NCI-H1694 (cell line): Measurements from ENCODE around the gene CCDC93.
A peak's percentile ranks its signal among the peaks of the same experiment; 100 is the strongest.

Experiments used
- DNase-seq: peaks from one replicate; lab custom pipeline; 2025; lab: John Stamatoyannopoulos, UW

Gene CCDC93

DNA sequence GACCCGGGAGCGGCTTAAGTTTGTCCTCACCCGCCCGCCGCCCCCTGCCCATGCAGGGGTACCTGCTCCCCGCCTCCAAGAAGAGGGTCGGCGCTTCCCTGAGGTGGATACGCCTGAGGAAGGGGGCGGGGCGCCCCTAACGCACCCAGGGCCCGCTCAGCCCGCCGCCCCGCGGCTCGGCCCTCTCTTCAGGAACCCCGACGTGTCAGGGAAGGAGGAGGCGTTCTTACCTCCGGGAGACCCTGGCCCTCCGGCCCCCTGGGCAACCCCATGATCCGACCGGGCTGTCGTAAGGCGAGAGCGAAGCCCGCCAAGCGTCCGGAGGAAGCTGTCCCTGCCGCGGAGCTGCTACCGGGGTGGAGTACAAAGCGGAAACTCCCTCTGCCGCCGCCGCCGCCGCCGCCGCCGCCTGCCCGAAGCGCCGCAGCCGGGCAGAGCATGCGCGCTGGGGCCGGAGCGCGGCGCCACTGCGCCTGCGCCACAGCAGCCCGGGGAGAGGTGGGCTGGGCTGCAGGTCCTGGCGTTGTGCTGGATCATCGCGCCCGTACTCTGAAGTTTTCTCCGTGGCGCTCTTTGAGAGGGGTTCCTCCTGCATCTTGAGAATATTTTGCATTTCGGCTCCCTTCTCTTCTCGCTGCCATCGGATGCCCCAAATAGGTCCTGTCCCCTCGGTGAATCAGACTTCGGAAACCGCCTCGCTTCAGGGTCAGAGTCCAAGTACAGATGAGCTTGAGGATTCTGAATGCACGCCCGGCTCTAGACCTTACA, at the start of gene CCDC93:
Gene CCDC93 (minus strand): TSS at position 347 of the 768 bp plus-strand sequence. CDS start 75 bp downstream, at position 272.
- peak; percentile 46 for DNase-seq

GRCh38 chr2:118062669-118063068, 48.8 kb upstream of the CCDC93 start:
- no peak for DNase-seq

GRCh38 chr2:118062048-118062447, 48.2 kb upstream of the CCDC93 start:
- DNase-seq: no peak

GRCh38 chr2:118061135-118061955, 47.5 kb upstream of the CCDC93 start:
- no peak for DNase-seq

- no peak for DNase-seq
Measured at GRCh38 chr2:118059919-118060478, 46.1 kb upstream of the CCDC93 start.

DNA sequence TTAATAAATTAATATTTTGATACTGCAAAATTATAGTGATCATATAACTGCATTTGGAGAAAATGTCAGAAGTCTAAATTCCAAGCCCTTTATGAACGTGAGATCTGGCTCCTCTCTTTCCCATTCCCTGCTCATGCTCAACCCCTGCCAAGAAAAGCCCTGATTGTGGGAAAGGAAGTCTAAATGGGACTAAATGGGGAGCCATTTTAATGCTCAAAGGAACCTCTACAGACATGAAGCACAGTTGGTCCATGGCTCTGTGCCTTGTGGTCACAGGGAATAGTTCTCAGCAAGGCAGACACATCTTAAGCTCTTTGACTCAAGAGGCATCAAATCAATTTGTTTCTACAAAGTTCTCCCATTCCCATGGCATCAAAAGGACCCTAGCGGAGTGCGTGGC, 45.1 kb upstream of the CCDC93 start:
- DNase-seq: no peak

DNA sequence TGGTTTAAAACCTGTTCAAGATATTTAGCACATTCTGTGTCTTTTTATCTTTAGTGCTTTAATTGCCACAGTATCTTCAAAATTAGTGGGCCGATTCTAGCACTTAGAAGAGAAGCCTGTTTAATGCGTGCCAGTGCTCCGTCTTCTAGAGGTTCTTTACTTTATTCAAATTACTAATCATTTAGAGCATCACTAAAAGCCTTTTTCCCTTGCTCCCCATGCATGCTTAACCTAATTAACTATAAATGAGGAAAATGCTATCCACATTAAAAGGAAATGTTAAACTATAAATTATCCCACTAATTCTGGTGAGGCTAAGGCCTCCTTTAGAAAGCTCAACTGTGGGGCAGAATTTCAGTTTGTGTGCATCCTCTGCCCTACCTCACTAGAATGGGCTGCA, 42.9 kb upstream of the CCDC93 start:
- DNase-seq: no peak

DNA sequence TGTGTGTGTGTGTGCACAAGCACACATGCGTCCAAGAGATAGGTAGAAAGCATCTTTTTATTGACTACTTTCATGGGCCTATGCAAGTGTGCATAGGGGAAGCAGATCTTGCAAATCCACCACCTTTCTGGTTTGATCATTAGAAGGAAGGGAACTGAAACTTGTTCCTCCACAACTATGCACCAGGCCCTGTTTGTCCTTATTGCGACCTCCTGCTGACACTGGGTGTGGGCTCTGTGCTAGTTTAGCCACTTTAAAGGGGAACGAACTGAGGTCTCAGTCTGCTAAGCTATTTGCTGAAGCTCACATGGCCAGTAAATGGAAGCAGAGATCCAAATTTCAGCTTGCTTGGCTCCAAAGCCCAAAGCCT, 42.3 kb upstream of the CCDC93 start:
- no peak for DNase-seq

DNA sequence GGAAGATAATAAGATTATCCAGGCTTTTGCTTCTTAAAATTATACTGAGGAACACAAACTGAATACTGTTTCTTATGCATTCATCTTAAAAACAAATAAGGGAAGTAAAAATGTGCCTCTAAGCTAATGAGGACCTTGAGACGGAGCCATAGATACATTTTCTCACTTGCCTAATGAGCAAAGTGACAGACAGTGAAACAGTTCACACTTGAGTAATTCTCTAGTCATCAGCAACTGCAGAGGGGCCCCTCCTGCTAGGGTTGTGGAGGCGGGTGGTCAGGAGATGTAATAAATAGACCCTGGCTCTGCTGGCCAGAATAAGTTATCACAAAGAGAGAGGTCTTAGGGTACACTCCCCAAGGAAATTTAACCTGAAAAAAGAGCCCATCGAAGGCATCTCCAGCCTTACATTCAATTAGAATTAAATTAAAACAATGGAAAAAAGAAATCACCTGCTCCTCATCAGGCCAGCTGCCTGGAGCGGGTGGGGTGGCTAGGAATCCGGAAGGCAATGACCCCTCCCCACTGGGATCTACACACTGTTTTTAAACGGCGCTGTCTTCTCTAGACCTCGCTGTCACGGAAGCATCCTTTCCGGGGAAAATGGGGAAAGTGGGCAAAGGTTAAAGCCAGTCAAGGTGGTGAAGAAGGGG, 41.8 kb upstream of the CCDC93 start:
- DNase-seq: no peak

- DNase-seq: no peak
Measured at GRCh38 chr2:118054213-118055008, 40.5 kb upstream of the CCDC93 start.

DNA sequence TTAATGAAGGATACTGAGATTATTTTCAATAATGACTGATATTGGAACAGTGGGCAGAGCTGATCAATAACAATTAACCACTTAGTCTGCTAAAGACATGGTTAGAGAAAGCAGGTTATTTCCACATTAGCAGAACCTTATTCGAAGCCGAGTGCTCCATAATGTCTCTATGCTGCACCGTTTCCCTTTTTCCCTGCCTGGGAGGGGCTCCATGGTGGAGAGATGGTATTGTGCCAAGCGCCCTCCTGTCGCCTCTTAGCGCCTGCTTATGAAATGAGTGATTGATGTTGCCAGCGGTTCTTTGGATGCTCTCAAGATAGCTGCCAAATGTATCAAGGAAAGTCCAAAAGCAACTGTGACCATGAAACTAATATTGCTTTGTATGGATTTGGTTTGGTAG, 39.8 kb upstream of the CCDC93 start:
- no peak for DNase-seq

- no peak for DNase-seq
Measured at GRCh38 chr2:118052474-118052873, 38.6 kb upstream of the CCDC93 start.

- no peak for DNase-seq
Measured at GRCh38 chr2:118051826-118052358, 38.0 kb upstream of the CCDC93 start.

GRCh38 chr2:118050974-118051373, 37.1 kb upstream of the CCDC93 start:
- no peak for DNase-seq

DNA sequence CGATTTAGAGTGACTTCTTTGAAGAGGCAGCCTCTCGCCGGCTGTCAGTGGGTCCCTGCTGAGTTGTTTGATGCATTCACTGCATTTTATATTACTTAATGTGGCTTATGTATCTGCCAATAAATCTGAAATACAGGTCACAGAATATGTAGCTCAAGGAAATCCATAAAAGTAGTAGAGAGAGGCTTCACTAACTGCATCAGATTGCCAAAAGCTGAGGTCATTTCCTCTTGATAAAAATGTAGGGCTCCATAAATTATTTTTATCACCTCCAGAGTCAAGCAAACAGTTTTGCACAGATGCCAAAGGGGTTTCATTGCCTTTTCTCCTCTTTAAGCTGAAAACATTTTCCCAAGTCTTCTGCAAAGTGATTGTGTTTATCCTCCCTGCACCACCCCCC, 36.5 kb upstream of the CCDC93 start:
- no peak for DNase-seq

DNA sequence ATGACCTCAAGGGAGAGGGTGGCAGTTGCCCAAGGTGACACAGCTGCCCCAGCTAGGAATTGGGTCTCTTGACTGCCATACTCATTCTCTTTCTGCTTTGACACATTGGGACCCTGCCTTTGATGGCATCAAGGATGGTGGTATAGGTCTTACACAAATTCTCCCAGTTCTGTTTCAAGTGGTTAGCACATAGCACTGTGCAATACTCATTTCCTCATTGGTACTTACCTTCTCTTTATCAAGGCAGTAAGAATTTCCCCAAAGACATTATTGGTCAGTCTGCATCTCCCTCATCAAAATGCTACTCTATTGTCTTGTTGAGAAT, 35.9 kb upstream of the CCDC93 start:
- DNase-seq: no peak

DNA sequence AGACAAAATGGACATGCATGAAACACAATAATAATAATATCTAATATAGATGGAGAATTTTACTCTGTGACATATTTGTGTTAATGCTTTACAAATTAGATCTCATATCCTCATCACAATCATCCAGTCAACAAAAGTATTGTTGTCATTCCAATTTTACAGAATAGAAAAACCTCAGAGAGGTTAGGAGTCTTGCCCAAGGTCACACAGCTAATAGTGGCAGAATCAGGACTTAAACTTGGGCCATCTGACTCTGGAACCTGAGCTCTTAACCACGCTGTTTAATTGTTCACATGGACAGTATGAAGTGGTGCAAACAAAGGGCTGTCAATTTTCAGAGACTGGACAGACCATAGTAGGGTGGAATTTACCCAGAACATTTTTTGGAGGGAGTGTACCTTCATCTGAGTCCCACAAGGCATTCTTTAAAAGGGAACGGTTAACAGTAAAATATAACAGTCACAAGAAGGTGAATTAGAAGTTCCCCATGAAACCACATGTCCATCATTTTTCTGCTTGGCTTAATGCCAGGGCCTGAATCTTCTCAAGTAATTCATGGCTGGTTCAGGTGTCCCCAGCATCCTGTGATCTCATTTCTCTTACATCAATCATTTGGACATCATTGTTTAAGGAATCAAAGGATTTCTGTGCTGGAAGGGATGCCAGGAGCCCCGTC, 35.4 kb upstream of the CCDC93 start:
- DNase-seq: no peak

DNA sequence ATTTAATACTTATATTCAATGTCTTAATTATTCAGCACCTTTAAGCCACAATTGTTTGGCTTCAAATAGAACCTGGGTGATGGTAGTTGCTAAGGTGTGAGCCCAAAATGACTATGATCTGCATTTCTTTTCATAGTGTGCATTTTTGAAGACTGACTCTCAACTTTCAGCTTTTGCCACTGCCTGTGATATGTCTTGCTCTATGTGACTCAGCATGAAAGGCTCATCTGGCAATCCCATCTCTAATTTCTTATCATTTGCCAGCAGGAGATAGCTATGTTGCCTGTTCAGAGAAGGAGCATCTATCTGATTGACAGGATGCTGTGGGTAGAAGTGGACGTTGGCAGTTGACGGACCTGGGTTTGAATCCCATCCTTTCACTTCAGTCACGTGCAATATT, 34.5 kb upstream of the CCDC93 start:
- no peak for DNase-seq

DNA sequence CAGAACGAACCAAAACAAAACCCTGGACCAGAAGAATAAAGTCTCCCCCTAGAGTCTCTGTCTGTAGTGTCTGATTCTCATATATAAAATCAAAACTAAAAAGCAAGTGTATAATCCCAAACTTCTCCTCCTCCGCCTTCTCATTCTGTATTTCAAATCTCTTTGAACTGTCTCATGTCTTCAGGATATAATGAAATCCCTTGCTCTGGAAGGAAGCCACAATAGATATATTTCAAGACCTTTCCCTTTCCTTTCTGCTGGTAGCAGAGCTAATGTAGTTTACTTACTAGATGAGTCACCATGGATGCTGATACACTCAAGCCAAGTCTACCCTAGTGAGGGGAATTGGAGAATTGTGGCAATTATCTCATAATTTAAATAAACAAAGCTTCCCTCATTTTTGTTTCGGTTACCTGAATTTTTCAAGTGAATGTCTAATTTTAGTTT, 33.5 kb upstream of the CCDC93 start:
- no peak for DNase-seq

DNA sequence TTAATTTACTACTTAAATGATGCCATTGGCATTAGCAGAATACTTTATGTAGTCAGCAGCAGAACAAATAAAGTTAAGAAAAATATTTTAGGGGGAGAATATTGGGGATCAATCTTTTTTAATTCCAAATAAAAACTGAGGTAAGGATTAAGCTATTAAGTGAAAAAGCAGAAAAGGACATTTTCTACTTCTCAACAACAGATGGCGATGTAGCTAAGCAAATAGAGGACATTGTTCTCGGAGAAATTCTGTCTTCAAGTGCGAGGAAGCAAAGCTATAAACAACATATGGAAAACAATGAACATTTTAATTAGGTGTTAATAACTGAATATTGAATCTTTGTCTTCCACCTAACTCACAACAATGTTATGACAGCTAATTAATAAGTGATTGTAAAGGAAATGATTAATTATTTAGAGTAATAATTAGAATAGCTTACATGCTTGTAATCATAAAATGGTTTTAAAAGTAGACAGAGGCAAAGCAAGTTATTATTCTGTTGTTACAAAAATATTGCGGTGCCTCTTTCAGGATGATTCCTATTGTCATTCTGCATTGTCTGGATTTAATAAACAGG, 32.9 kb upstream of the CCDC93 start:
- DNase-seq: peak; percentile 30

- no peak for DNase-seq
Measured at GRCh38 chr2:118045286-118045685, 31.4 kb upstream of the CCDC93 start.
